A549 (cell line): ENCODE measurements around the gene GPM6B. TPM values are rescaled to one million over a fixed set of nuclear protein-coding genes. Genes with fewer than 3 reads are reported as not detected.

ENCODE experiments used
- ATAC-seq, 2 experiments: fragments of 200-7000 bp in 1 of 2; fragments of >200 bp in 1 of 2; cut with Nextera tagmentation in 1 of 2; cut with Tn5 transposase in 1 of 2; 3 replicates each; pipeline versions ENCODE4 v1.8.0 to v1.9.1; 2018 to 2020; ENCODE audit warnings: mild to moderate bottlenecking in 1 of 2, moderate library complexity in 1 of 2
- CTCF ChIA-PET: fragments of 300-600 bp; sonication (Branson Sonifier 250); formaldehyde crosslinking; extraction: SDS; loops from one replicate; lab custom pipeline; 2021; ENCODE audit warnings: antibody characterized with exemption, inconsistent platforms; lab: Yijun Ruan, JAX
- POLR2A ChIA-PET: fragments of 350-600 bp; formaldehyde crosslinking; extraction: SDS; loops from one replicate; lab custom pipeline; 2021; ENCODE audit warnings: antibody characterized with exemption, inconsistent platforms; lab: Yijun Ruan, JAX
- DNase-seq, 2 experiments: peaks; one replicate each; pipeline versions ENCODE4 v3.0.0 to v3.0.0-alpha.2; 2011 to 2016; ENCODE audit warnings: low read depth in 1 of 2, low spot score in 1 of 2
- FAIRE-seq: peaks from 2 replicates; lab custom pipeline; 2011; peaks lifted over from hg19 to GRCh38; lab: Jason Lieb, UNC
- H3K27ac ChIP-seq, 2 experiments: fragments of >200 bp; sonication (Bioruptor Twin); formaldehyde crosslinking; 3 replicates each; pipeline ENCODE4 v1.5.1; 2016 to 2017
- H3K4me1 ChIP-seq: fragments of >200 bp; sonication (Bioruptor Twin); formaldehyde crosslinking; 3 replicates; pipeline ENCODE4 v1.6.1; 2016
- H3K4me2 ChIP-seq: fragments of >200 bp; sonication (Bioruptor Twin); formaldehyde crosslinking; 3 replicates; pipeline ENCODE4 v1.6.1; 2016
- H3K4me3 ChIP-seq: fragments of >200 bp; sonication (Bioruptor Twin); formaldehyde crosslinking; 3 replicates; pipeline ENCODE4 v1.5.1; 2016
- H3K9me3 ChIP-seq: fragments of >200 bp; sonication (Bioruptor Twin); formaldehyde crosslinking; 3 replicates; pipeline ENCODE4 v1.6.1; 2016
- BHLHE40 ChIP-seq: IDR thresholded peaks from 2 replicates; pipeline ENCODE4 v1.6.1; 2012; ENCODE audit warnings: low read depth, low read length, inconsistent platforms
- CEBPB ChIP-seq, 2 experiments: fragments of >200 bp in 1 of 2; sonication (Bioruptor Twin) in 1 of 2; formaldehyde crosslinking in 1 of 2; IDR thresholded peaks; 2 replicates each; pipeline ENCODE4 v1.6.1; 2012 to 2016
- CHD2 ChIP-seq: fragments of 150-350 bp; IDR thresholded peaks from 2 replicates; pipeline ENCODE4 v1.6.1; 2014; ENCODE audit warnings: low read length; ENCODE audit not compliant: partially characterized antibody
- CHD4 ChIP-seq: fragments of 200-600 bp; sonication (generic); IDR thresholded peaks from 2 replicates; pipeline ENCODE4 v1.6.1; 2016; ENCODE audit warnings: antibody characterized with exemption, mild to moderate bottlenecking, borderline replicate concordance
- EP300 ChIP-seq, 2 experiments: fragments of >200 bp; sonication (Bioruptor Twin); formaldehyde crosslinking; IDR thresholded peaks; 2 replicates in 1 of 2; 3 replicates in 1 of 2; pipeline ENCODE4 v1.6.1; 2016 to 2017
- ESRRA ChIP-seq: fragments of 150-350 bp; IDR thresholded peaks from 2 replicates; pipeline ENCODE4 v1.6.1; 2014; ENCODE audit warnings: mild to moderate bottlenecking, low read length, borderline replicate concordance
- FOSB ChIP-seq: fragments of 250-450 bp; sonication (Bioruptor Pico); IDR thresholded peaks from 2 replicates; pipeline ENCODE4 v1.5.0; 2020; ENCODE audit warnings: mild to moderate bottlenecking, moderate library complexity
- HDAC2 ChIP-seq: fragments of 200-600 bp; sonication (generic); IDR thresholded peaks from 2 replicates; pipeline ENCODE4 v1.6.1; 2016
- HOXB13 ChIP-seq: fragments of 250-450 bp; sonication (Bioruptor Pico); IDR thresholded peaks from 2 replicates; pipeline ENCODE4 v1.5.0; 2020; ENCODE audit warnings: low read depth, mild to moderate bottlenecking, moderate library complexity
- HOXB5 ChIP-seq: fragments of 250-450 bp; sonication (Bioruptor Pico); IDR thresholded peaks from 2 replicates; pipeline ENCODE4 v1.5.0; 2020; ENCODE audit warnings: mild to moderate bottlenecking, moderate library complexity
- JUNB ChIP-seq: fragments of >200 bp; sonication (Bioruptor Twin); formaldehyde crosslinking; IDR thresholded peaks from 2 replicates; pipeline ENCODE4 v1.6.1; 2016
- MAFK ChIP-seq: fragments of 450-650 bp; IDR thresholded peaks from 2 replicates; pipeline ENCODE4 v1.6.1; 2014; ENCODE audit not compliant: partially characterized antibody
- MYC ChIP-seq: IDR thresholded peaks from 2 replicates; pipeline ENCODE4 v1.6.1; 2012; ENCODE audit warnings: mild to moderate bottlenecking, inconsistent platforms, low read length, improper control_type of control experiment, borderline replicate concordance
- NR3C1 ChIP-seq: fragments of >200 bp; sonication (Bioruptor Twin); formaldehyde crosslinking; IDR thresholded peaks from 3 replicates; pipeline ENCODE4 v1.6.1; 2017
- POLR2A ChIP-seq: IDR thresholded peaks from 2 replicates; pipeline ENCODE4 v1.6.1; 2012; ENCODE audit warnings: mild to moderate bottlenecking, low read length
- POLR2AphosphoS2 ChIP-seq: conservative IDR thresholded peaks from 2 replicates; pipeline ENCODE4 v1.6.1; 2012; ENCODE audit warnings: low read length, improper control_type of control experiment, inconsistent platforms
- RAD21 ChIP-seq, 2 experiments: fragments of >200 bp in 1 of 2; sonication (Bioruptor Twin) in 1 of 2; formaldehyde crosslinking in 1 of 2; IDR thresholded peaks in 1 of 2; conservative IDR thresholded peaks in 1 of 2; 2 replicates in 1 of 2; 3 replicates in 1 of 2; pipeline ENCODE4 v1.6.1; 2012 to 2018; ENCODE audit warnings: inconsistent platforms in 1 of 2
- RARB ChIP-seq: fragments of 250-450 bp; sonication (Bioruptor Pico); IDR thresholded peaks from 2 replicates; pipeline ENCODE4 v1.8.0; 2021; ENCODE audit warnings: mild to moderate bottlenecking, moderate library complexity
- RFX5 ChIP-seq: fragments of 450-650 bp; IDR thresholded peaks from 2 replicates; pipeline ENCODE4 v1.7.1; 2014; ENCODE audit warnings: antibody characterized with exemption, mild to moderate bottlenecking, moderate library complexity
- RNF2 ChIP-seq: fragments of 200-600 bp; sonication (generic); IDR thresholded peaks from 2 replicates; pipeline ENCODE4 v1.6.1; 2016; ENCODE audit warnings: low read depth, mild to moderate bottlenecking, antibody characterized with exemption, moderate library complexity, borderline replicate concordance
- TFCP2L1 ChIP-seq: fragments of 250-450 bp; sonication (Bioruptor Pico); IDR thresholded peaks from 2 replicates; pipeline ENCODE4 v1.5.0; 2021; ENCODE audit warnings: mild to moderate bottlenecking
- ZC3H11A ChIP-seq: fragments of 450-650 bp; IDR thresholded peaks from 2 replicates; pipeline ENCODE4 v1.6.1; 2014; ENCODE audit warnings: antibody characterized with exemption, mild to moderate bottlenecking
- ZNF302 ChIP-seq: fragments of 250-450 bp; sonication (Bioruptor Pico); IDR thresholded peaks from 2 replicates; pipeline ENCODE4 v1.9.0; 2021; ENCODE audit warnings: inconsistent platforms, mild to moderate bottlenecking, moderate library complexity
- ZSCAN20 ChIP-seq: fragments of 250-450 bp; sonication (Bioruptor Pico); IDR thresholded peaks from 2 replicates; pipeline ENCODE4 v1.8.0; 2022; ENCODE audit warnings: mild to moderate bottlenecking, moderate library complexity
- WGBS: methylation state at CpG from one replicate; pipeline ENCODE4 v1.1.6; 2017; ENCODE audit errors: missing lambda C conversion rate; 5-methylcytosine and 5-hydroxymethylcytosine counted together
- polyA plus RNA-seq, 4 experiments: library from polyadenylated mRNA; depleted of rRNA in 3 of 4; stranded (reverse); fragments of >200 nt; fragmentation: RNase III in 1 of 4; extraction: RNeasy Plus Mini Kit Qiagen cat#74134 plus additional on column Dnase treatment in 1 of 4; gene quantifications; 2 replicates in 3 of 4; 3 replicates in 1 of 4; pipeline ENCODE4 v1.2.3, GENCODE V29; 2011 to 2017
- TF ChIP-seq, protein P1 (sequence below): fragments of 450-650 bp; IDR thresholded peaks from 2 replicates; pipeline ENCODE4 v1.6.1; 2014; ENCODE audit warnings: antibody characterized with exemption
- TF ChIP-seq, protein P2 (sequence below): fragments of 150-350 bp; IDR thresholded peaks from 2 replicates; pipeline ENCODE4 v1.6.1; 2014; ENCODE audit warnings: low read depth, mild to moderate bottlenecking, low read length
- TF ChIP-seq, protein P3 (sequence below): fragments of 250-450 bp; sonication (Bioruptor Pico); IDR thresholded peaks from 2 replicates; pipeline ENCODE4 v1.5.0; 2020; ENCODE audit warnings: low read depth, mild to moderate bottlenecking, moderate library complexity
- TF ChIP-seq, protein P4 (sequence below): fragments of >200 bp; sonication (Bioruptor Twin); formaldehyde crosslinking; IDR thresholded peaks from 3 replicates; pipeline ENCODE4 v1.5.1; 2016
- TF ChIP-seq, protein P5 (sequence below): IDR thresholded peaks from 2 replicates; pipeline ENCODE4 v1.6.1; 2012
- TF ChIP-seq, protein P6 (sequence below): fragments of 250-450 bp; sonication (Bioruptor Pico); IDR thresholded peaks from 2 replicates; pipeline ENCODE4 v1.5.0; 2021; ENCODE audit warnings: mild to moderate bottlenecking, moderate library complexity, borderline replicate concordance

Gene GPM6B
- polyA plus RNA-seq, 2 of the 4 experiments (the other 2 are of a cell fraction) = 0.05 to 0.10 TPM

DNA sequence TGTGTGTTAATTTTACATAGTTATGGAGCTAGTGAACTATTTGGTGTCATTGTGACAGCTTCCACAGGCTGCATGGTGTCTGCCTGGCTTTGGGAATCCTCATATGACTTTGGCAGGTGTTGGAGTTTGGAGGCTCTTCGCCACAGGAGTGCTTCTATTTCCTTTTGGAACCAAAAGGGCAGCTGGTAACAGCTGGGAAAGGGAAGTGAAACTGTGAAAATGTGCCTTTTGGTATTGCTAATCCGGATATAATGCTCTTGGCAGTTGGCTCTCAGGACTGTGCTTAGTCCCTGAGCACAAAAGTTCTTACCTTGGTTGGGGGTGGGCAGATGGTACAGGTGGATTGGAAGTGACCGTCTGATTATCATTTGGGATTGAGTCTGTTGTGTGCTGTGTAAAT lies 64.2 kb downstream of the GPM6B start:
- no peak overlapping the region for H3K4me3 ChIP-seq
- no peak overlapping the region for H3K27ac ChIP-seq
- DNase-seq = no peak
- 89% methylated on average over 3 of the region's 3 CpGs for WGBS
- TF ChIP-seq RNF2 = no peak
- TF ChIP-seq RARB (CRISPR knock-in tag) = no peak
- no peak for TF ChIP-seq JUNB
- TF ChIP-seq ZNF302 = no peak
- no peak for TF ChIP-seq BHLHE40
- TF ChIP-seq, protein P1, sequence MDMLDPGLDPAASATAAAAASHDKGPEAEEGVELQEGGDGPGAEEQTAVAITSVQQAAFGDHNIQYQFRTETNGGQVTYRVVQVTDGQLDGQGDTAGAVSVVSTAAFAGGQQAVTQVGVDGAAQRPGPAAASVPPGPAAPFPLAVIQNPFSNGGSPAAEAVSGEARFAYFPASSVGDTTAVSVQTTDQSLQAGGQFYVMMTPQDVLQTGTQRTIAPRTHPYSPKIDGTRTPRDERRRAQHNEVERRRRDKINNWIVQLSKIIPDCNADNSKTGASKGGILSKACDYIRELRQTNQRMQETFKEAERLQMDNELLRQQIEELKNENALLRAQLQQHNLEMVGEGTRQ = no peak
- no peak for TF ChIP-seq MAFK
- TF ChIP-seq RFX5 = no peak
- TF ChIP-seq HOXB5 = no peak
- TF ChIP-seq HOXB13 = no peak
- TF ChIP-seq RAD21 (conservative IDR thresholded peaks at IDR 0.05 in 1 of 2, IDR thresholded peaks at IDR 0.05 in 1 of 2) = no peak
- TF ChIP-seq NR3C1 = no peak
- TF ChIP-seq, protein P2, sequence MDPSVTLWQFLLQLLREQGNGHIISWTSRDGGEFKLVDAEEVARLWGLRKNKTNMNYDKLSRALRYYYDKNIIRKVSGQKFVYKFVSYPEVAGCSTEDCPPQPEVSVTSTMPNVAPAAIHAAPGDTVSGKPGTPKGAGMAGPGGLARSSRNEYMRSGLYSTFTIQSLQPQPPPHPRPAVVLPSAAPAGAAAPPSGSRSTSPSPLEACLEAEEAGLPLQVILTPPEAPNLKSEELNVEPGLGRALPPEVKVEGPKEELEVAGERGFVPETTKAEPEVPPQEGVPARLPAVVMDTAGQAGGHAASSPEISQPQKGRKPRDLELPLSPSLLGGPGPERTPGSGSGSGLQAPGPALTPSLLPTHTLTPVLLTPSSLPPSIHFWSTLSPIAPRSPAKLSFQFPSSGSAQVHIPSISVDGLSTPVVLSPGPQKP = no peak
- no peak for TF ChIP-seq MYC
- no peak for TF ChIP-seq HDAC2
- CTCF ChIA-PET = interaction anchor here (0.9 to 1.4 kb wide), 2 partner anchors 26 to 107 kb away, joined by 3 to 5 read pairs; no protein-coding TSS in a partner anchor
- H3K4me1 ChIP-seq = no peaks in the 10 kb centered on the region
- H3K4me2 ChIP-seq = no peak overlapping the region
- FAIRE-seq = no peak
- POLR2A ChIA-PET = no interaction called here
- H3K9me3 ChIP-seq = no peaks in the 10 kb centered on the region
- no peak for ATAC-seq

DNA sequence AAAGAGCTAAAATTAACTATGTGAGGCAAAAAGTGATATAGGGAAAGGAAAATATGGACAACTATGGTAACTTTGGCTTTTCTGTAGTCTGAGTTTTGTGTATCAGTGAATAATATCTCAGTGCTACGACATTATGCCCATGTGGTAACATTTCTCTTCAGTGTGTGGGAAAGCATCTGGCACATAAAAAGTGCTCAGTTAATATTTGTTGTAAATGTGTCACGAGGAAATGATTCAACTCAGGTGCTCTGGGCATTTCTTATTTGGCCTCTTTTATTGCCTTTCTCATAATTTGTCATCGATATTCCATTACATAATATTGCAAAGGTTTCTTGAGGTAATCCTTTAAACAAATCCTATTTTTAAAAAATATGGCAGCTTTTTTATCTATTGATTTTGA lies 64.8 kb downstream of the GPM6B start:
- H3K27ac ChIP-seq = no peak overlapping the region
- H3K9me3 ChIP-seq = no peaks in the 10 kb centered on the region
- DNase-seq (no peak), FAIRE-seq (no peak), ATAC-seq (no peak)
- 50% methylated on average over 3 of the region's 3 CpGs for WGBS
- TF ChIP-seq CHD2 = no peak
- TF ChIP-seq CEBPB (IDR thresholded peaks at IDR 0.05) = no peak
- TF ChIP-seq HOXB5 = no peak
- TF ChIP-seq ESRRA = no peak
- TF ChIP-seq BHLHE40 = no peak
- no peak for TF ChIP-seq CHD4
- TF ChIP-seq, protein P3, sequence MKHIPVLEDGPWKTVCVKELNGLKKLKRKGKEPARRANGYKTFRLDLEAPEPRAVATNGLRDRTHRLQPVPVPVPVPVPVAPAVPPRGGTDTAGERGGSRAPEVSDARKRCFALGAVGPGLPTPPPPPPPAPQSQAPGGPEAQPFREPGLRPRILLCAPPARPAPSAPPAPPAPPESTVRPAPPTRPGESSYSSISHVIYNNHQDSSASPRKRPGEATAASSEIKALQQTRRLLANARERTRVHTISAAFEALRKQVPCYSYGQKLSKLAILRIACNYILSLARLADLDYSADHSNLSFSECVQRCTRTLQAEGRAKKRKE = no peak
- H3K4me3 ChIP-seq = no peak overlapping the region
- POLR2A ChIA-PET = no interaction called here
- H3K4me1 ChIP-seq = no peaks in the 10 kb centered on the region
- CTCF ChIA-PET = interaction anchor here (0.9 to 1.4 kb wide), 2 partner anchors 27 to 106 kb away, joined by 3 to 5 read pairs; no protein-coding TSS in a partner anchor
- H3K4me2 ChIP-seq = no peak overlapping the region

DNA sequence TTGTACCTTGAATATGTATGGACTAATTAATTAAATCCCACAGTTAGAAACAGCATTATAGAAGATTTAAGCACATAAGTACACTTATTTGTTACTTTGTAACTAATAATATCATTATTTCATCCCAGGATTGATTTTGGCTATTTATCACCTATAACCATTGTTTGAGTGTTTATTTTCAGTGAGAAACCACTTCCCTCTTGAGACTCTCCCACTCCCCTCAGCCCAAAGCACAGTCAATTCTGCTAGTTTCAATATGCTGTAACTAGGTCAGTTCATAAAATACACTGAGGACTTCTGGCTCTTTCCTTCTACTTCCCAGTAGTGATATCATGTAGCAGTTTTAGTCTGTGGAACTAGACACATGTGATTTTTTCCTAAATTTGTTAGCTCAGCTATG lies 66.1 kb downstream of the GPM6B start:
- Histone ChIP-seq H3K9me3 (no peaks in the 10 kb centered on the region), H3K27ac (no peak overlapping the region), H3K4me1 (no peaks in the 10 kb centered on the region), H3K4me3 (no peak overlapping the region), H3K4me2 (no peak overlapping the region)
- no peak for DNase-seq
- POLR2A ChIA-PET = no interaction called here
- CTCF ChIA-PET = interaction anchor here (1.0 to 4.8 kb wide), 13 partner anchors 11 to 282 kb away, joined by 3 to 28 read pairs (median 5); partner anchors contain the start of genes GEMIN8, OFD1 and TRAPPC2
- no peak for ATAC-seq
- FAIRE-seq = no peak
- no peak for TF ChIP-seq ZC3H11A
- no peak for TF ChIP-seq TFCP2L1 (CRISPR knock-in tag)
- no peak for TF ChIP-seq ESRRA
- TF ChIP-seq MYC = no peak
- TF ChIP-seq POLR2AphosphoS2 = no peak
- TF ChIP-seq, protein P4, sequence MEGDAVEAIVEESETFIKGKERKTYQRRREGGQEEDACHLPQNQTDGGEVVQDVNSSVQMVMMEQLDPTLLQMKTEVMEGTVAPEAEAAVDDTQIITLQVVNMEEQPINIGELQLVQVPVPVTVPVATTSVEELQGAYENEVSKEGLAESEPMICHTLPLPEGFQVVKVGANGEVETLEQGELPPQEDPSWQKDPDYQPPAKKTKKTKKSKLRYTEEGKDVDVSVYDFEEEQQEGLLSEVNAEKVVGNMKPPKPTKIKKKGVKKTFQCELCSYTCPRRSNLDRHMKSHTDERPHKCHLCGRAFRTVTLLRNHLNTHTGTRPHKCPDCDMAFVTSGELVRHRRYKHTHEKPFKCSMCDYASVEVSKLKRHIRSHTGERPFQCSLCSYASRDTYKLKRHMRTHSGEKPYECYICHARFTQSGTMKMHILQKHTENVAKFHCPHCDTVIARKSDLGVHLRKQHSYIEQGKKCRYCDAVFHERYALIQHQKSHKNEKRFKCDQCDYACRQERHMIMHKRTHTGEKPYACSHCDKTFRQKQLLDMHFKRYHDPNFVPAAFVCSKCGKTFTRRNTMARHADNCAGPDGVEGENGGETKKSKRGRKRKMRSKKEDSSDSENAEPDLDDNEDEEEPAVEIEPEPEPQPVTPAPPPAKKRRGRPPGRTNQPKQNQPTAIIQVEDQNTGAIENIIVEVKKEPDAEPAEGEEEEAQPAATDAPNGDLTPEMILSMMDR = no peak
- TF ChIP-seq NR3C1 = no peak
- TF ChIP-seq CEBPB (IDR thresholded peaks at IDR 0.05) = no peak
- TF ChIP-seq HDAC2 = no peak
- no peak for TF ChIP-seq POLR2A
- TF ChIP-seq BHLHE40 = no peak
- TF ChIP-seq EP300 (IDR thresholded peaks at IDR 0.05) = no peak
- TF ChIP-seq ZSCAN20 (CRISPR knock-in tag) = no peak
- TF ChIP-seq RAD21 (conservative IDR thresholded peaks at IDR 0.05 in 1 of 2, IDR thresholded peaks at IDR 0.05 in 1 of 2) = no peak
- TF ChIP-seq FOSB (CRISPR knock-in tag) = no peak
- TF ChIP-seq, protein P5, sequence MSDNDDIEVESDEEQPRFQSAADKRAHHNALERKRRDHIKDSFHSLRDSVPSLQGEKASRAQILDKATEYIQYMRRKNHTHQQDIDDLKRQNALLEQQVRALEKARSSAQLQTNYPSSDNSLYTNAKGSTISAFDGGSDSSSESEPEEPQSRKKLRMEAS = no peak
- TF ChIP-seq, protein P6, sequence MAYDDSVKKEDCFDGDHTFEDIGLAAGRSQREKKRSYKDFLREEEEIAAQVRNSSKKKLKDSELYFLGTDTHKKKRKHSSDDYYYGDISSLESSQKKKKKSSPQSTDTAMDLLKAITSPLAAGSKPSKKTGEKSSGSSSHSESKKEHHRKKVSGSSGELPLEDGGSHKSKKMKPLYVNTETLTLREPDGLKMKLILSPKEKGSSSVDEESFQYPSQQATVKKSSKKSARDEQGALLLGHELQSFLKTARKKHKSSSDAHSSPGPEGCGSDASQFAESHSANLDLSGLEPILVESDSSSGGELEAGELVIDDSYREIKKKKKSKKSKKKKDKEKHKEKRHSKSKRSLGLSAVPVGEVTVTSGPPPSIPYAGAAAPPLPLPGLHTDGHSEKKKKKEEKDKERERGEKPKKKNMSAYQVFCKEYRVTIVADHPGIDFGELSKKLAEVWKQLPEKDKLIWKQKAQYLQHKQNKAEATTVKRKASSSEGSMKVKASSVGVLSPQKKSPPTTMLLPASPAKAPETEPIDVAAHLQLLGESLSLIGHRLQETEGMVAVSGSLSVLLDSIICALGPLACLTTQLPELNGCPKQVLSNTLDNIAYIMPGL (CRISPR knock-in tag) = no peak
